ENCODE data around the gene CLIC4. TPM values are rescaled to one million over a fixed set of nuclear protein-coding genes. Genes with fewer than 3 reads are reported as not detected.

CLIC4 gene
- total RNA-seq, 1 experiment from 2014 or later, result 230 TPM

GRCh38 chr1:24771574-24771973, 26.3 kb downstream of the CLIC4 start:
- TF ChIP-seq CTCF (conservative IDR thresholded peaks at IDR 0.05), result no peak
- H2AFZ ChIP-seq (ENCODE audit: low read length), result no peak overlapping the region
- no peak overlapping the region for H2AK5ac ChIP-seq (ENCODE audit: insufficient read length, low read length)
- H3K14ac ChIP-seq (ENCODE audit: insufficient read depth, low read length), result no peak overlapping the region
- H4K8ac ChIP-seq (replicated peaks; ENCODE audit: insufficient read length, low read depth, low read length), result no peak overlapping the region
- no peaks in the 10 kb centered on the region for H4K20me1 ChIP-seq (ENCODE audit: control insufficient read depth, insufficient read depth, insufficient read length)
- no peak overlapping the region for H2BK15ac ChIP-seq (ENCODE audit: low read depth, low read length)
- no peak overlapping the region for H3K4ac ChIP-seq (ENCODE audit: low read depth, low read length)
- no peak overlapping the region for H3K56ac ChIP-seq (ENCODE audit: insufficient read length, low read depth, low read length)
- no peaks in the 10 kb centered on the region for H3K4me1 ChIP-seq (ENCODE audit: insufficient read depth, low read length)
- H3K4me3 Mint-ChIP-seq, result no peak overlapping the region
- H3K9ac ChIP-seq (ENCODE audit: extremely low read depth, insufficient read length, low read length), result no peak overlapping the region
- H3K27ac Mint-ChIP-seq, result no peak overlapping the region
- no peak overlapping the region for H2BK20ac ChIP-seq (ENCODE audit: low read depth, low read length, poor library complexity, severe bottlenecking)
- H3K27me3 ChIP-seq (ENCODE audit: insufficient read depth, low read length), result no peaks in the 10 kb centered on the region
- no peak overlapping the region for H3K23ac ChIP-seq (ENCODE audit: insufficient read length, low read depth, low read length)
- peaks cover 13 to 17% of the 10 kb centered on the region in 2 experiments for H3K4me1 Mint-ChIP-seq
- no peaks in the 10 kb centered on the region; a peak in 1 of 5 replicates for H3K9me3 Mint-ChIP-seq
- no peak overlapping the region for H2BK120ac ChIP-seq (ENCODE audit: low read depth, low read length, poor library complexity, severe bottlenecking)
- H3K27me3 Mint-ChIP-seq (ENCODE audit: low read depth), result no peaks in the 10 kb centered on the region
- no peak overlapping the region for H3K18ac ChIP-seq (ENCODE audit: insufficient read length, low read depth, low read length)
- no peak overlapping the region for H3K4me2 ChIP-seq (ENCODE audit: insufficient read depth, insufficient read length, low read length)
- no peak overlapping the region for H3T11ph ChIP-seq (ENCODE audit: low read length)
- peaks cover 23% of the 10 kb centered on the region for H3K79me2 ChIP-seq (ENCODE audit: insufficient read depth, low read length)
- no peaks in the 10 kb centered on the region for H3K23me2 ChIP-seq (ENCODE audit: insufficient read length, low read depth, low read length, poor library complexity, severe bottlenecking)
- peaks cover 2 to 7% (median 5%) of the 10 kb centered on the region in 3 experiments; a peak in 4 of 7 replicates for H3K36me3 Mint-ChIP-seq (ENCODE audit: insufficient read depth in 1 of 3, low read depth in 3 of 3)
- H3K9me3 ChIP-seq (ENCODE audit: control insufficient read depth, low read depth, low read length), result no peaks in the 10 kb centered on the region
- H3K27ac ChIP-seq (ENCODE audit: insufficient read length, low read depth, low read length), result no peak overlapping the region
- H4K91ac ChIP-seq (ENCODE audit: insufficient read length, low read depth, low read length), result no peak overlapping the region
- no peak overlapping the region for H2BK5ac ChIP-seq (ENCODE audit: insufficient read length, low read length)
- no peak for DNase-seq
- H2BK12ac ChIP-seq (ENCODE audit: insufficient read length, low read depth, low read length), result no peak overlapping the region
- H3K79me1 ChIP-seq (ENCODE audit: insufficient read depth, low read depth, low read length, poor library complexity, severe bottlenecking), result peaks cover 3% of the 10 kb centered on the region
- no peak overlapping the region for H4K5ac ChIP-seq (ENCODE audit: insufficient read length, low read depth, low read length)

Data from H9 (cell line).